HCT116 (cell line): Measurements from ENCODE around the gene SKI. TPM values are rescaled to one million over a fixed set of nuclear protein-coding genes. Genes with fewer than 3 reads are reported as not detected.

Source experiments
- ATAC-seq: fragments of 200-7000 bp; cut with Tn5 transposase; 2 replicates; pipeline ENCODE4 v1.9.1; 2020; ENCODE audit warnings: mild to moderate bottlenecking, moderate library complexity
- BruUV-seq: library from RNA; stranded (reverse); fragments of 400-500 nt; replicated peaks from 2 replicates; lab custom pipeline; 2021; lab: Mats Ljungman, UMichigan
- CTCF ChIA-PET: fragments of 300-600 bp; sonication (Branson Sonifier 250); formaldehyde crosslinking; loops from one replicate; lab custom pipeline; 2021; ENCODE audit warnings: antibody characterized with exemption; lab: Charles Lee
- POLR2A ChIA-PET: fragments of 300-600, 350-600 bp; sonication (Branson Sonifier 250); formaldehyde crosslinking; loops from one replicate; lab custom pipeline; 2021; ENCODE audit warnings: antibody characterized with exemption; lab: Charles Lee
- RAD21 ChIA-PET, 2 experiments: fragments of 300-600 bp; sonication (Branson Sonifier 250); formaldehyde crosslinking; loops; one replicate each; lab custom pipeline; 2023; ENCODE audit warnings: low total read pairs in 2 of 2; ENCODE audit not compliant: uncharacterized antibody in 2 of 2, unreplicated experiment in 2 of 2, low non-redundant PET in 1 of 2; lab: Charles Lee
- DNase-seq: peaks from one replicate; pipeline ENCODE4 v3.0.0-alpha.2; 2010; ENCODE audit warnings: low read depth, low spot score
- H2AFZ ChIP-seq: fragments of 200-600 bp; shearing (Covaris generic), sonication (generic); 2 replicates; pipeline ENCODE4 v1.6.1; 2017; ENCODE audit warnings: low read depth, mixed run types, mixed read lengths, antibody characterized with exemption, low read length; ENCODE audit not compliant: poor library complexity, severe bottlenecking
- H3K27ac ChIP-seq: 2 replicates; pipeline ENCODE4 v1.5.1; 2012; ENCODE audit warnings: low read depth, low read length
- H3K27me3 ChIP-seq: fragments of 200-600 bp; sonication (generic); 2 replicates; pipeline ENCODE4 v1.6.1; 2016; ENCODE audit warnings: mixed run types, low read length, mixed read lengths; ENCODE audit not compliant: insufficient read depth
- H3K36me3 ChIP-seq, 2 experiments: fragments of 200-500 bp in 1 of 2; fragments of 200-600 bp in 1 of 2; sonication (Bioruptor generic) in 1 of 2; sonication (generic) in 1 of 2; 2 replicates each; pipeline versions ENCODE4 v1.5.1 to v1.6.1; 2014 to 2016; ENCODE audit warnings: low read length in 2 of 2, inconsistent platforms in 1 of 2, mixed read lengths in 1 of 2, mixed run types in 1 of 2; ENCODE audit not compliant: insufficient read depth in 2 of 2, control insufficient read depth in 1 of 2
- H3K4me1 ChIP-seq, 2 experiments: fragments of 200-600 bp in 1 of 2; sonication (generic) in 1 of 2; 2 replicates each; pipeline versions ENCODE4 v1.5.1 to v1.6.1; 2012 to 2017; ENCODE audit warnings: low read length in 2 of 2, inconsistent platforms in 1 of 2, mild to moderate bottlenecking in 1 of 2, mixed read lengths in 1 of 2, mixed run types in 1 of 2, moderate library complexity in 1 of 2; ENCODE audit not compliant: insufficient read depth in 2 of 2, control insufficient read depth in 1 of 2
- H3K4me2 ChIP-seq: fragments of 200-600 bp; sonication (generic); 2 replicates; pipeline ENCODE4 v1.6.1; 2017; ENCODE audit warnings: mixed run types, low read length, mixed read lengths
- H3K4me3 ChIP-seq, 2 experiments: fragments of 200-600 bp in 1 of 2; sonication (generic) in 1 of 2; replicated peaks in 1 of 2; 2 replicates each; pipeline ENCODE4 v1.5.1; 2011 to 2016; ENCODE audit warnings: low read length in 2 of 2, control low read depth in 1 of 2, low read depth in 1 of 2, mild to moderate bottlenecking in 1 of 2, mixed read lengths in 1 of 2, mixed run types in 1 of 2
- H3K79me2 ChIP-seq: fragments of 200-600 bp; sonication (generic); 2 replicates; pipeline ENCODE4 v1.6.1; 2017; ENCODE audit warnings: mild to moderate bottlenecking, mixed run types, low read length, moderate library complexity, mixed read lengths; ENCODE audit not compliant: insufficient read depth
- H3K9ac ChIP-seq: fragments of 200-600 bp; sonication (generic); 2 replicates; pipeline ENCODE4 v1.6.1; 2016; ENCODE audit warnings: low read length, mixed read lengths
- H3K9me2 ChIP-seq: fragments of 200-600 bp; sonication (generic), shearing (Covaris generic); 2 replicates; pipeline ENCODE4 v1.6.1; 2017; ENCODE audit warnings: mixed run types, mild to moderate bottlenecking, moderate library complexity; ENCODE audit not compliant: insufficient read depth
- H3K9me3 ChIP-seq, 2 experiments: fragments of 200-500 bp in 1 of 2; fragments of 200-600 bp in 1 of 2; sonication (Bioruptor generic) in 1 of 2; sonication (generic) in 1 of 2; 2 replicates each; pipeline ENCODE4 v1.6.1; 2014 to 2017; ENCODE audit warnings: low read length in 2 of 2, mixed read lengths in 2 of 2, inconsistent platforms in 1 of 2, low read depth in 1 of 2, mild to moderate bottlenecking in 1 of 2, mixed run types in 1 of 2, moderate library complexity in 1 of 2; ENCODE audit not compliant: control insufficient read depth in 1 of 2, insufficient read depth in 1 of 2
- H4K20me1 ChIP-seq: fragments of 200-600 bp; sonication (generic), shearing (Covaris generic); 2 replicates; pipeline ENCODE4 v1.6.1; 2017; ENCODE audit warnings: mixed run types, mild to moderate bottlenecking, moderate library complexity; ENCODE audit not compliant: insufficient read depth
- EZH2phosphoT487 ChIP-seq: fragments of 200-600 bp; IDR thresholded peaks from 2 replicates; pipeline ENCODE4 v1.6.1; 2018; ENCODE audit warnings: antibody characterized with exemption, borderline replicate concordance
- POLR2AphosphoS5 ChIP-seq: IDR thresholded peaks from 2 replicates; pipeline ENCODE4 v1.6.1; 2011; ENCODE audit warnings: mild to moderate bottlenecking, low read depth, low read length, moderate library complexity
- ZBTB33 ChIP-seq: IDR thresholded peaks from 2 replicates; pipeline ENCODE4 v1.6.1; 2011; ENCODE audit warnings: mild to moderate bottlenecking, low read length, moderate library complexity; ENCODE audit not compliant: insufficient replicate concordance; ENCODE audit errors: extremely low read depth
- ZNF274 ChIP-seq: fragments of 200-500 bp; sonication (Bioruptor generic); IDR thresholded peaks from 2 replicates; pipeline ENCODE4 v1.6.1; 2014; ENCODE audit warnings: mild to moderate bottlenecking, low read depth, low read length, inconsistent platforms
- intact Hi-C: fragments of 100-400 bp; cut with micrococcal nuclease; formaldehyde crosslinking; loops from 2 replicates; pipeline ENCODE4 v1.10.0; 2022
- total RNA-seq: library from RNA; stranded (reverse); gene quantifications from one replicate; pipeline ENCODE4 v1.2.1, GENCODE V29; 2021; ENCODE audit not compliant: unreplicated experiment

The SKI gene
- total RNA-seq, 1 experiment from 2014 or later = 56.2 TPM

GRCh38 chr1:2206813-2207487 lies 21.2 kb upstream of the SKI start:
- no peaks in the 10 kb centered on the region for H3K9me3 ChIP-seq
- DNase-seq (no peak), ATAC-seq (no peak)
- CTCF ChIA-PET = no interaction called here
- H4K20me1 ChIP-seq = no peaks in the 10 kb centered on the region
- no peak overlapping the region for H3K27ac ChIP-seq
- RAD21 ChIA-PET = no interaction called here
- no peaks in the 10 kb centered on the region for H3K27me3 ChIP-seq
- no peak overlapping the region for H2AFZ ChIP-seq
- H3K79me2 ChIP-seq = no peaks in the 10 kb centered on the region
- no peak overlapping the region for H3K4me3 ChIP-seq
- H3K36me3 ChIP-seq = no peaks in the 10 kb centered on the region
- H3K4me2 ChIP-seq = no peak overlapping the region
- intact Hi-C loops = no loop called here
- no peak overlapping the region for H3K9ac ChIP-seq
- no peaks in the 10 kb centered on the region for H3K9me2 ChIP-seq
- H3K4me1 ChIP-seq = peaks cover 22 to 38% of the 10 kb centered on the region in 2 experiments
- BruUV-seq = no TSS peak
- POLR2A ChIA-PET = interaction anchor here (1.1 kb wide), 1 partner anchor 21 kb away, joined by 3 read pairs; no protein-coding TSS in a partner anchor
- no peak for TF ChIP-seq ZNF274
- TF ChIP-seq, all 23 proteins: peak for 0

DNA sequence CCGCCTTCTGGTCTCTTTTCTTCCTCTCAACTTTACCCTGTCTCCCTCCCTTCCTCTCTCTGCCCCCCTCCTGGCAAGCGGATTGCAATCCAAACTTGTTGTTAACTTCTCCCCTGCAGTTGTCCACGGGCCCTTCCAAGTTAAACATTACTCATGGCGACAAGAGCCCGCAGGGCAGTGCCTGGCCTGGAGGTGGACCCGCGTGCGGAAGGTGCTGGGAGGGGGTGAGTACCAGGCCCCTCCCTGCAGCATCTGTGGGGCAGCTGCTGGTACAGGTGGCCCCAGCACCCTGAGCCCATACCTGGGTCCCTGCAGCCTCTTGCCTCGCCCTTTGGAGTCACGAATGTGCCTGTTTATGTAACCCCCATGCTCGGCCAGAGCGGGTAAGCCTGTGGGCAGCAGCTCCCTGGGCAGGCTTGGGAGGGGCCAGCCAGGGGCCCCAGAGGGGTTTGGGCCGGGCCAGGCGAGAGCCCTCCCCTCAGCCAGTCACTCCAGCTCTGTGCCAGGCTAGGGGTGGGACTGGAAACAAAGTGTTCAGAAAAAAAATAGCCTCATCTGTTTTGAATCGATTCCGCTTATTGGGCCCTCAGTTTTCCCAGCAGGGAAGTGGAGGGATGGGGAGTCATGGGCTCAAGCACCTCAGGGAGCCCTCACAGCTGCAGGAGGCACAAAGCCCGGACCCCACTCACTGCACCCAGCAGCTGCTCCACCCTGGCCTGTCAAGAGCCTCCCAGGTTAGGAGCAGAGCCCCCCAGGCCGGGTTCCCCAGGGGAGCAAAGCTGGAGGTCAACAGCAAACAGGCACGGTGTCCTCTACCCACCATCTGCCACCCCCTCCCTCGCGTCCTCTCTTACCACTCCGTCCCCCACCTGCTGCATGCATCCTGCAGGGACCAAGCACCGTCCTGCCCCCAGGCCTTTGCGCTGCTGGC lies 19.5 kb upstream of the SKI start:
- H3K9me3 ChIP-seq = no peaks in the 10 kb centered on the region
- peak overlapping the region; percentile 25; the same call in 1 of the 2 replicates for H3K9ac ChIP-seq
- peaks cover 35 to 54% of the 10 kb centered on the region in 2 experiments for H3K4me1 ChIP-seq
- H3K9me2 ChIP-seq = no peaks in the 10 kb centered on the region
- RAD21 ChIA-PET = interaction anchor here in 1 of 2 experiments (0.6 kb wide), 1 partner anchor 34 kb away, joined by 4 read pairs; no protein-coding TSS in a partner anchor
- no peak overlapping the region for H3K4me3 ChIP-seq
- POLR2A ChIA-PET = no interaction called here
- no peaks in the 10 kb centered on the region for H4K20me1 ChIP-seq
- no peak for TF ChIP-seq ZBTB33
- no peak for TF ChIP-seq EZH2phosphoT487
- no peak for TF ChIP-seq POLR2AphosphoS5
- H3K27me3 ChIP-seq = no peaks in the 10 kb centered on the region
- H3K36me3 ChIP-seq = no peaks in the 10 kb centered on the region
- intact Hi-C loops = no loop called here
- H3K4me2 ChIP-seq = peak overlapping the region; percentile 48
- DNase-seq (no peak), ATAC-seq (no peak)
- CTCF ChIA-PET = interaction anchor here (1.0 kb wide), 1 partner anchor 173 kb away, joined by 3 read pairs; no protein-coding TSS in a partner anchor
- no TSS peak for BruUV-seq
- H2AFZ ChIP-seq = no peak overlapping the region
- peak overlapping the region; percentile 34; the same call in 1 of the 2 replicates for H3K27ac ChIP-seq
- no peaks in the 10 kb centered on the region for H3K79me2 ChIP-seq
